Right atrium auricular region (tissue), 2 donors: ENCODE results near the gene XPR1. TPM values are rescaled to one million over a fixed set of nuclear protein-coding genes. Genes with fewer than 3 reads are reported as not detected.
"Not testable (repeated sequence)": the region's sequence is repeated elsewhere in the genome, so short reads cannot be mapped to it uniquely, and the experiment has no call there.

Experiments used
- DNase-seq: peaks from one replicate; pipeline ENCODE4 v3.0.0-alpha.2; 2019; ENCODE audit warnings: low spot score
- H3K27ac ChIP-seq, 2 donors: fragments of 200-600 bp; sonication (generic); 1 replicate in 1 of 2; 2 replicates in 1 of 2; pipeline ENCODE4 v1.5.1; 2016 to 2019
- H3K27me3 ChIP-seq, 2 donors: fragments of 200-600 bp; sonication (generic); one replicate each; pipeline versions ENCODE4 v1.5.1 to v1.6.0; 2017 to 2019
- H3K36me3 ChIP-seq: fragments of 200-600 bp; sonication (generic); one replicate; pipeline ENCODE4 v1.5.1; 2016
- H3K4me1 ChIP-seq, 2 donors: fragments of 200-600 bp; sonication (generic); one replicate each; pipeline versions ENCODE4 v1.5.1 to v1.6.0; 2017 to 2019
- H3K4me3 ChIP-seq, 2 donors: fragments of 200-600 bp; sonication (generic); 1 replicate in 1 of 2; 2 replicates in 1 of 2; pipeline ENCODE4 v1.5.1; 2017 to 2019; ENCODE audit warnings: mild to moderate bottlenecking in 1 of 2, moderate library complexity in 1 of 2
- H3K9me3 ChIP-seq, 2 donors: fragments of 200-600 bp; sonication (generic); one replicate each; pipeline ENCODE4 v1.5.1; 2019
- CTCF ChIP-seq, 2 donors: fragments of 200-600 bp; sonication (generic); IDR thresholded peaks; one replicate each; pipeline ENCODE4 v1.5.1; 2019; ENCODE audit warnings: antibody characterized with exemption in 2 of 2
- total RNA-seq, 2 donors: library from RNA; depleted of rRNA; stranded (reverse); fragments of >200 nt; gene quantifications; one replicate each; pipeline ENCODE4 v1.1.0, GENCODE V29; 2016

The XPR1 gene
- total RNA-seq, 2 donors from 2014 or later, result 30.0 to 53.0 TPM

- no peak overlapping the region for H3K27ac ChIP-seq
- H3K36me3 ChIP-seq, result no peaks in the 10 kb centered on the region
- no peak for TF ChIP-seq CTCF (IDR thresholded peaks at IDR 0.05)
- no peak for DNase-seq
- no peak overlapping the region for H3K4me3 ChIP-seq
- no peaks in the 10 kb centered on the region for H3K27me3 ChIP-seq
- no peaks in the 10 kb centered on the region for H3K4me1 ChIP-seq
- peaks cover 0 to 30% of the 10 kb centered on the region in 2 donors for H3K9me3 ChIP-seq
Measured at GRCh38 chr1:180695282-180695681, 63.5 kb downstream of the XPR1 start.

- Histone ChIP-seq H3K4me1 (no peaks in the 10 kb centered on the region), H3K36me3 (no peaks in the 10 kb centered on the region), H3K9me3 (peaks cover 0 to 30% of the 10 kb centered on the region in 2 donors), H3K4me3 (no peak overlapping the region), H3K27ac (no peak overlapping the region), H3K27me3 (no peaks in the 10 kb centered on the region)
- TF ChIP-seq CTCF (IDR thresholded peaks at IDR 0.05), result no peak
- no peak for DNase-seq
Measured at GRCh38 chr1:180696361-180696760, 64.5 kb downstream of the XPR1 start.

- no peak for TF ChIP-seq CTCF (IDR thresholded peaks at IDR 0.05)
- DNase-seq, result no peak
- Histone ChIP-seq H3K9me3 (peaks cover 0 to 39% of the 10 kb centered on the region in 2 donors), H3K27me3 (no peaks in the 10 kb centered on the region), H3K4me3 (no peak overlapping the region), H3K36me3 (no peaks in the 10 kb centered on the region), H3K4me1 (no peaks in the 10 kb centered on the region), H3K27ac (no peak overlapping the region)
Measured at GRCh38 chr1:180698580-180698979, 66.8 kb downstream of the XPR1 start.

- H3K27me3 ChIP-seq, H3K4me3 ChIP-seq, H3K4me1 ChIP-seq, H3K27ac ChIP-seq, DNase-seq, H3K36me3 ChIP-seq: not testable (repeated sequence)
- peaks cover 0 to 27% of the 10 kb centered on the region in 2 donors for H3K9me3 ChIP-seq
Measured at GRCh38 chr1:180702376-180702775, 70.6 kb downstream of the XPR1 start.

- H3K9me3 ChIP-seq, H3K27me3 ChIP-seq, DNase-seq, H3K27ac ChIP-seq, H3K4me1 ChIP-seq, H3K36me3 ChIP-seq, H3K4me3 ChIP-seq: not testable (repeated sequence)
Measured at GRCh38 chr1:180710746-180711145, 78.9 kb downstream of the XPR1 start.

- H3K27me3 ChIP-seq, H3K4me1 ChIP-seq, H3K4me3 ChIP-seq, H3K27ac ChIP-seq, H3K9me3 ChIP-seq, DNase-seq, H3K36me3 ChIP-seq: not testable (repeated sequence)
Measured at GRCh38 chr1:180711260-180711659, 79.4 kb downstream of the XPR1 start.

GRCh38 chr1:180720753-180721152 lies 88.9 kb downstream of the XPR1 start:
- no peaks in the 10 kb centered on the region for H3K9me3 ChIP-seq
- no peaks in the 10 kb centered on the region for H3K27me3 ChIP-seq
- H3K36me3 ChIP-seq, result no peaks in the 10 kb centered on the region
- no peak for DNase-seq
- TF ChIP-seq CTCF (IDR thresholded peaks at IDR 0.05), result no peak
- H3K27ac ChIP-seq, result no peak overlapping the region
- H3K4me3 ChIP-seq, result no peak overlapping the region
- H3K4me1 ChIP-seq, result no peaks in the 10 kb centered on the region
